GM12878 (cell line): ENCODE data around the gene KIFAP3. TPM values are rescaled to one million over a fixed set of nuclear protein-coding genes. Genes with fewer than 3 reads are reported as not detected.

ENCODE experiments used
- BRCA1 ChIP-seq: IDR thresholded peaks from 2 replicates; pipeline ENCODE4 v1.6.1; 2011; ENCODE audit warnings: low read depth, low read length, improper control_type of control experiment
- CEBPB ChIP-seq, 2 experiments: fragments of 150-350 bp in 1 of 2; IDR thresholded peaks; 2 replicates each; pipeline ENCODE4 v1.6.1; 2012 to 2014; ENCODE audit warnings: low read depth in 2 of 2, low read length in 2 of 2, borderline replicate concordance in 1 of 2, inconsistent platforms in 1 of 2
- CEBPZ ChIP-seq: fragments of 150-350 bp; IDR thresholded peaks from 2 replicates; pipeline ENCODE4 v1.6.1; 2016; ENCODE audit warnings: low read depth, low read length
- CREM ChIP-seq: IDR thresholded peaks from 2 replicates; pipeline ENCODE4 v1.6.1; 2014; ENCODE audit warnings: antibody characterized with exemption, low read depth
- DPF2 ChIP-seq: fragments of 450-650 bp; IDR thresholded peaks from 2 replicates; pipeline ENCODE4 v1.6.1; 2017; ENCODE audit warnings: mild to moderate bottlenecking
- EED ChIP-seq: sonication (generic); IDR thresholded peaks from 2 replicates; pipeline ENCODE4 v1.6.1; 2016; ENCODE audit warnings: antibody characterized with exemption, low read depth
- FOS ChIP-seq: IDR thresholded peaks from 3 replicates; pipeline ENCODE4 v1.6.1; 2011; ENCODE audit warnings: borderline replicate concordance; ENCODE audit not compliant: insufficient read length; ENCODE audit errors: extremely low read depth
- HDAC2 ChIP-seq: fragments of 200-600 bp; sonication (generic); IDR thresholded peaks from 2 replicates; pipeline ENCODE4 v1.6.1; 2017
- IKZF1 ChIP-seq: fragments of 450-650 bp; conservative IDR thresholded peaks from 2 replicates; pipeline ENCODE4 v1.6.1; 2017; ENCODE audit warnings: antibody characterized with exemption, mild to moderate bottlenecking
- JUND ChIP-seq: IDR thresholded peaks from 2 replicates; pipeline ENCODE4 v1.6.1; 2012; ENCODE audit warnings: low read depth, mild to moderate bottlenecking, low read length, improper control_type of control experiment, moderate library complexity
- MAX ChIP-seq: IDR thresholded peaks from 2 replicates; pipeline ENCODE4 v1.6.1; 2012; ENCODE audit warnings: low read depth, low read length, improper control_type of control experiment
- MXI1 ChIP-seq: fragments of 150-350 bp; IDR thresholded peaks from 2 replicates; pipeline ENCODE4 v1.6.1; 2011; ENCODE audit warnings: low read depth, mild to moderate bottlenecking, inconsistent platforms, low read length, improper control_type of control experiment
- MYC ChIP-seq: IDR thresholded peaks from 2 replicates; pipeline ENCODE4 v1.6.1; 2011; ENCODE audit warnings: mild to moderate bottlenecking, low read length, moderate library complexity, inconsistent platforms; ENCODE audit not compliant: insufficient read depth, insufficient replicate concordance, insufficient read length, severe bottlenecking
- NR2C2 ChIP-seq: IDR thresholded peaks from 2 replicates; pipeline ENCODE4 v1.6.1; 2011; ENCODE audit warnings: borderline replicate concordance, low read depth; ENCODE audit not compliant: control insufficient read depth, insufficient read length
- POLR2AphosphoS5 ChIP-seq: IDR thresholded peaks from 2 replicates; pipeline ENCODE4 v1.6.1; 2011; ENCODE audit warnings: mild to moderate bottlenecking, low read length, inconsistent platforms
- RELA ChIP-seq: fragments of 450-650 bp; IDR thresholded peaks from 2 replicates; pipeline ENCODE4 v1.8.0; 2014; ENCODE audit warnings: borderline replicate concordance; ENCODE audit not compliant: partially characterized antibody
- SP1 ChIP-seq: IDR thresholded peaks from one replicate; pipeline ENCODE4 v1.6.1; 2011; ENCODE audit warnings: low read depth, low read length
- SRF ChIP-seq, 2 experiments: IDR thresholded peaks; 2 replicates each; pipeline ENCODE4 v1.6.1; 2011; ENCODE audit warnings: low read depth in 2 of 2, low read length in 2 of 2, mild to moderate bottlenecking in 1 of 2, moderate library complexity in 1 of 2
- YBX1 ChIP-seq: fragments of 450-650 bp; IDR thresholded peaks from 2 replicates; pipeline ENCODE4 v1.6.1; 2016; ENCODE audit warnings: antibody characterized with exemption
- ZBED1 ChIP-seq: IDR thresholded peaks from 2 replicates; pipeline ENCODE4 v1.6.1; 2016; ENCODE audit warnings: borderline replicate concordance
- ZBTB33 ChIP-seq: fragments of 450-650 bp; IDR thresholded peaks from 2 replicates; pipeline ENCODE4 v1.6.1; 2017; ENCODE audit warnings: mild to moderate bottlenecking
- ZNF207 ChIP-seq: fragments of 450-650 bp; IDR thresholded peaks from 2 replicates; pipeline ENCODE4 v1.6.1; 2014; ENCODE audit warnings: antibody characterized with exemption, mild to moderate bottlenecking, borderline replicate concordance
- ZNF24 ChIP-seq: fragments of 450-650 bp; IDR thresholded peaks from 2 replicates; pipeline ENCODE4 v1.6.1; 2017; ENCODE audit warnings: antibody characterized with exemption, mild to moderate bottlenecking
- ZNF622 ChIP-seq: fragments of 450-650 bp; IDR thresholded peaks from 2 replicates; pipeline ENCODE4 v1.6.1; 2017; ENCODE audit warnings: mild to moderate bottlenecking, inconsistent platforms
- polyA plus RNA-seq, 11 experiments: library from polyadenylated mRNA; depleted of rRNA in 4 of 11; unstranded in 6 of 11; stranded (reverse) in 5 of 11; fragments of >200 nt; fragmentation: Nextera tagmentation in 4 of 11; fragmentation: Illumina TruSeq in 1 of 11; extraction: Ambion mirVana in 4 of 11; extraction: Trizol in 1 of 11; gene quantifications; 1 replicate in 1 of 11; 2 replicates in 10 of 11; pipeline versions ENCODE4 v1.2.1 to v1.2.3, GENCODE V29; 2011 to 2016; ENCODE audit warnings: inconsistent platforms in 2 of 11, missing spikeins in 2 of 11, low read depth in 1 of 11
- total RNA-seq, 4 experiments: library from RNA; depleted of rRNA in 3 of 4; stranded (reverse); fragments of >200 nt in 3 of 4; fragmentation: Illumina TruSeq in 1 of 4; extraction: Trizol in 1 of 4; gene quantifications; 2 replicates each; pipeline versions ENCODE4 v1.2.1 to v1.2.3, GENCODE V29; 2013 to 2021

Gene KIFAP3
- total and polyA plus RNA-seq, 10 of the 15 experiments (the other 5 are each of a cell fraction or from before 2014, with no cell fraction given): 13.7 to 100 (median 18.9) TPM

- TF ChIP-seq CREM: no peak
- no peak for TF ChIP-seq MYC
- no peak for TF ChIP-seq ZBTB33
- no peak for TF ChIP-seq FOS
- TF ChIP-seq RELA: no peak
- peak; percentile 82 for TF ChIP-seq YBX1
- TF ChIP-seq ZNF207: no peak
- TF ChIP-seq MAX: no peak
- 0 out of 2 replicates have a peak, but pooled peaks have one; percentile 50 for TF ChIP-seq EED
- peak; percentile 84 for TF ChIP-seq IKZF1
- TF ChIP-seq BRCA1: no peak
- 0 out of 2 replicates have a peak, but pooled peaks have one; percentile 41 for TF ChIP-seq DPF2
- no peak for TF ChIP-seq SRF (IDR thresholded peaks at IDR 0.05; ENCODE audit: low read depth in 2 of 2, low read length in 2 of 2)
- no peak for TF ChIP-seq JUND
- no peak for TF ChIP-seq POLR2AphosphoS5
- TF ChIP-seq ZBED1: no peak
- TF ChIP-seq CEBPZ: no peak
- no peak for TF ChIP-seq ZNF622
- TF ChIP-seq ZNF24: no peak
- TF ChIP-seq SP1: no peak
- no peak for TF ChIP-seq MXI1
- TF ChIP-seq HDAC2: no peak
- no peak for TF ChIP-seq NR2C2
- TF ChIP-seq CEBPB (IDR thresholded peaks at IDR 0.05; ENCODE audit: borderline replicate concordance in 1 of 2, low read depth in 2 of 2, low read length in 2 of 2): no peak
- TF ChIP-seq, all 136 proteins: peak for 20
Observed at GRCh38 chr1:170071378-170071777, 3.1 kb downstream of the KIFAP3 start (continued).
